Measurements from ENCODE around the gene TMC5. TPM values are rescaled to one million over a fixed set of nuclear protein-coding genes. Genes with fewer than 3 reads are reported as not detected.
"Not testable (repeated sequence)": the region's sequence is repeated elsewhere in the genome, so short reads cannot be mapped to it uniquely, and the experiment has no call there.

Gene TMC5
- total RNA-seq, 1 experiment from 2014 or later = not detected

GRCh38 chr16:19397373-19397772 is 20.3 kb upstream of the TMC5 start:
- DNase-seq (ENCODE audit: low read depth) = not testable (repeated sequence)

DNA sequence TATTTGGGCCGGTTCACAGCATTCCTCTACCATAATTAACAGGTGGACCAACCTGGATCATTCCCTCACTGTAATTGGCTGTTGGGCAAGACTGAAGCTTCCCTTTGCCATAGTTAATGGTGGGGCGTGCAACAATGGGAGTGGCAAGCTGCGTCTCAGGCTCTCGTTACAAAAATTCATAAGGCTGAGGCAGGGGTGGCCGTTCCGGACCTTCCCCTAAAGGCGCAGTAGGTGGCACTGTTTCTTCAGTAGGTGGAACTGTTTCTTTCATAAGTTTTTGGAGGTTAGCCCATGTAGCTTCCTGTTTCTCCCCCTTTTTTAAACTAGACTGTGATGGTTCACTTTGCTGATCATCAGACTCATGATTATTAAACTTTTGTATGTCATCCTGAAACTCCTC is 17.0 kb upstream of the TMC5 start:
- DNase-seq (ENCODE audit: low read depth) = peak; percentile 43

GRCh38 chr16:19406891-19407491 is 10.7 kb upstream of the TMC5 start:
- DNase-seq (ENCODE audit: low read depth) = no peak

DNA sequence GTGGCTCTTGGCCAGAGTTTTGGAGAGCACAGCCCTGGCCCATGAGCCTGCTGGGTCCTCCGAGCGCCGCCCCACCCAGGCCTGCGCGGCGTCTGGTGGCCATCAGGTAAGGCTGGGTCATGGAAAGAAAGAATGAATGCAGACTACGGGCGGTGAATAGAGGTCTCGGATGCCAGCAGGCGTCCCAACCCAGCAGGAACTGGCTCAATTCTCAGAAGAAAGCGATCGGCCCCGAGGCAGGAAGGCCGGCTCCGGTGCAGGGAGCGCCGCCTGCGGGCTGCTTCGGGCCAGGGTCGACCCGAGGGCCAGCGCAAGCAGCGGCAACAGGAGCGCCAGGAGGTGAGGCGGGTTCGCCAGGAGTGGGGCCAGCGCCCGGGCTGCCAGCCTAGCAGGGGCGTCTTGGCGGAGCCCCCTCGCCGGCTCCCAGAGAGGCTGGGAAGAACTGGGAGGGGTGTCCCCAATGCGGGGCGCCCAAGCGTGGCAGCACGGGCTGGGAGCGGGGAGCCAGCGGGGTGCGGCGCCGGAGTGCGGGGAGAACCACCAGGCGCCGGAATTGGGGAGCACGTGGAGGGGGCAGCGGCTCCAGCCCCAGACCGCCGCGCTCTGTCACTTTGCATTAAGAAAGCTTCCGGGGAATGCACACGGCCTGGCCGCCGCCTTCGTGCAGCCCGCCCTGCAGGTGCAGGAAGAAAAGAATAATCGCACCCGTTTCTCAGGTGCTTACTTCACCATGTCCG is 7.1 kb upstream of the TMC5 start:
- DNase-seq (ENCODE audit: low read depth) = no peak

DNA sequence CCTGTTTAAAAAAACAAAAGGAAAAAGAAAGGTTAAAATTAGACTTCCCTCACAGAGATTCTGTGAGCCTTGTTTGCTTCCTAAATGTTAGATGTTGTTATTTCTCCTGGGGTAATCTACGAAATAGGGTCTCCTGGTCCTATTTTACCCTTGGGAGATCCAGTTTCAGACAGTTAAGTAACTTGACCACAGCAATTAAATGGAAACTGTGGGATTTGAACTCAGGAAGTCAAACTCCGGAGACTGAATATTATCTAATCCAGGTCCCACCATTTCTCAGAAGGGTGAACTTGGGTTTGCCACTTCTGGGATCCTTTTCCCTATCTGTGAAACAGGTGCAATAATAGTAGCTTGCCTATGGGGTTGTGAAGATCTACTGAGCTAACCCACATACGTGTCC is 6.4 kb upstream of the TMC5 start:
- DNase-seq (ENCODE audit: low read depth) = no peak

DNA sequence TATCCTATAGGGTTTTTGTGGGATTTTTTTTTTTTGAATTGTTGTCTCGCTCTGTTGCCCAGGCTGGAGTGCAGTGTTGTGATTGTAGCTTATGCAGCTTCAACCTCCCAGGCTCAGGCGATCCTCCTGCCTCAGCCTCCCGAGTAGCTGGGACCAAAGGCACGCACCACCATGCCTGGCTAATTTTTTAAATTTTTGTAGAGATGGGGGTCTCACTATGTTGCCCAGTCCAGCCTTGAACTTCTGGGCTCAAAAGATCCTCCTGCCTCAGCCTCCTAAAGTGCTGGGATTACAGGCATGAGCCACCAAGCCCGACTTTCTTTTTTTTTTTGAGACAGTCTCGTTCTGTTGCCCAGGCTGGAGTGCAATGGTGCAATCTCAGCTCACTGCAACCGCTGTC is 5.6 kb upstream of the TMC5 start:
- DNase-seq (ENCODE audit: low read depth) = not testable (repeated sequence)

DNA sequence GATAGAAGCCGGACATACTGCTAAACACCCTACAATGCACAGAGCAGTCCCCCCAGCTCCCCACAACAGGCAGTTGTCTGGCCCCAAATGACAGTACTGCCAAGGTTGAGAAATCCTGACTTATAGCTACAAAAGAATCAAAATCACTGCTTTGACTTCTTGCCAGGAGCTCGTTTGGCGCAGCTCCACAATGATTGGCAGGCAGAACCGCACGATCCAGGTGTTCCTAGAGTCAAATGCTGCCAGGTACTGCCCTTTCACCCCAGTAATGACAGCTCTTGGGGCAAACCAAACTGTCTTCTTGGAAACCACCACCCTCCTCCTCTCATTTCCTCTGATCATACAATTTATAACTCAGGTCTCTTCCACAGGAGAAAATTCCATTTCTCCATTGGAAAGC is 2.2 kb upstream of the TMC5 start:
- no peak for DNase-seq (ENCODE audit: low read depth)

DNA sequence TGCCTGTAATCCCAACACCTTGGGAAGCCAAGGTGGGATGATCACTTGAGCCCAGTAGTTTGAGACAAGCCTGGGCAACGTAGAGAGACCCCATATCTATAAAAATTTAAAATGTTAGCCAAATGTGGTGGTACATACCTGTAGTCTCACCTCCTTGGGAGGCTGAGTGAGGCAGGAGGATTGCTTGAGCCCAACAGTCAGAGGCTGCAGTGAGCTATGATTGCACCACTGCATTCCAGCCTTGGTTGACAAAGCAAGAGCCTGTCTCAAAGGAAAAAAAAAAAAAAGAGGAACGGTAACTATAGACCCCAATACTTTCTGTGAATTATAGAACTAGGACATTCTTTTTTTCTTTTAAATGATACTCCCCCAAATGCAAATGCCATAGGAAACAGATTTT is 1.8 kb upstream of the TMC5 start:
- no peak for DNase-seq (ENCODE audit: low read depth)

- no peak for DNase-seq (ENCODE audit: low read depth)
Observed at GRCh38 chr16:19418200-19418599, 517 bp downstream of the TMC5 start.

DNA sequence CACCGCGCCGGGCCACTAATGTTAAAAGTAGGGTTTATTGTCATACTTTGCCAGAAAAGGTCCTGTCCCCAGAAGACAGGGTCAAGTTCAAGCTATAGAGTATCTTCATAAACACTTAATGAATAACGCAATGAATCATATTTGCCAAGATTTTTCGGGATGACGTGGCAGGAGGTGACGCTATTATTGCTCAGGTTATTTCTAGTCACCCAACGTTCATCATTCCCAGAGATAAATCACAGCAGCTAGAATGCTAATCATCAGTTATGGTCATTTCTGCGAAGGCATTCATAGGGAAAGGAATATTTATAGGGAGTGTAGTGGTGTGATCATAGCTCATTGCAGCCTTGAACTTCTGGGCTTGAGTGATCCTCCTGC is 2.0 kb downstream of the TMC5 start:
- DNase-seq (ENCODE audit: low read depth) = peak; percentile 85

- DNase-seq (ENCODE audit: low read depth) = no peak
Observed at GRCh38 chr16:19424478-19424877, 6.8 kb downstream of the TMC5 start.

DNA sequence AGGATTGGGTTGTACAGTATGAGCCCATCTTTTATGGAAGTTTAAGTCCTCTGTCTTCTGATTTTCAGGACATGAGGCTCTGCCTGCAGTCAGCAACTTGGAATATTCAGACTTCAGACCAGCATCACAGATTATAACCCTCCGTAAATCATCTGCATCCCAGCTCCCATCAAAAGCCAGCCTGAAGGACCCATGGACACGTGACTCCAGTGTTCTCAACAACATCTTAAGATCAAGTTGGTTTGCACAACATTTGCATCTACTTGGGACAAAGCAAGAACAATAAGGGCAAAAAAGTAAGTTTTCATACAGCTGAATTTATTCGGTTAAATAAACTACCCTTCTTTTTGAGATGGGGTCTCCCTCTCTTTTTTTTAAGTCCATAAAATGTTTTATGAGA is 12.7 kb downstream of the TMC5 start:
- DNase-seq (ENCODE audit: low read depth) = no peak

DNA sequence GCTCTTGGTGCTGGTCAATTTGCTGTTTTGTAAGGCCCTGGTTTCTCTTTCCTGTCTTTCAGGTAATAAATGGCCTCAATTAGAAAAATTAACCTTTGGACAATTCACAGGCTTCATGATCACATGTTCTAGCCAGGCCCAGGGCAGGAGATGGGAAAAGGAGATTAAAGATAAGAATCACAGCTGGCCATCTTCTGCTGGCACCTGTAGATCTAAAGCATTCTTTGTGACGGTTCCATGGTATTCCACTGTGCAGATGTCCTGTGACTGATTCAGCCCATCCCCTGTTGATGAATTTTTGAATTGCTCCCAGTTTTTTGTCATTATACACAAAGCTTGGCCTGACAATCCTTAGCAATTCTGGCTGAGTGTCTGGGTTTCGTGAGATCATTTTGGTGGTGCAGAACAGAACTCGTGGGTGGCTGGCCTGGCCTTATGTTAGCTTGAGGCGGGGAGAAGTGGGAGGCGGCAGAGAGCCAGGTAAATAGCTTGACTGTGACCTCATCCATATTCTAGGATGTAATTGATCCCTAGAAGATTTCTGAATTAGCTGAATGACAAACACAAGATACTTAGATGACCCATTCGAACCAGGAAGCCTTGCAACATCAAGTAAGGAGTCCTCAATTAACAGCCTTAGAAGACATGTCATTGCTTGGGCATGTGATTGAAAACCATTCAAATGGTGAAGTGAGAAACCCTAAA is 14.1 kb downstream of the TMC5 start:
- no peak for DNase-seq (ENCODE audit: low read depth)

DNA sequence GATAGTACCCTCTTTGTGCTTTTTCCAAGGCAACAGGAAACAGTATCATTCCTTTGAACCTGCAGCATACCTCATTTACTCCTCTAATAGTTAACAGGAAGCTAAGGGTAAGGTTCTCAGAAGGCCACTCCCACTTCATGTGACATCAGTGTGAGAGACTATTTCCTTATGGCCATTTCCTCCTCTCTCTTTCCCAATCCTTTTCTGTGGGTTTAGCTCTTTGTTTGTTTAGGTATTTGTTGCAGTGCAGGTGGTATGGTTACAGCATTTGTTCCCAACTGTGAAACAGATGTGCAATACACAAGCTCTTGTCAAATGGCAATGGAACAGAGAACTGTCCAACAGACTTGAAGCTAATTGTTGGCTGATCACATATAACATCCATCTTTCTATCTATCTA is 14.7 kb downstream of the TMC5 start:
- peak; percentile 15 for DNase-seq (ENCODE audit: low read depth)

GRCh38 chr16:19434584-19434983 is 16.9 kb downstream of the TMC5 start:
- DNase-seq (ENCODE audit: low read depth) = no peak

- no peak for DNase-seq (ENCODE audit: low read depth)
Observed at GRCh38 chr16:19436540-19436939, 18.9 kb downstream of the TMC5 start.

DNA sequence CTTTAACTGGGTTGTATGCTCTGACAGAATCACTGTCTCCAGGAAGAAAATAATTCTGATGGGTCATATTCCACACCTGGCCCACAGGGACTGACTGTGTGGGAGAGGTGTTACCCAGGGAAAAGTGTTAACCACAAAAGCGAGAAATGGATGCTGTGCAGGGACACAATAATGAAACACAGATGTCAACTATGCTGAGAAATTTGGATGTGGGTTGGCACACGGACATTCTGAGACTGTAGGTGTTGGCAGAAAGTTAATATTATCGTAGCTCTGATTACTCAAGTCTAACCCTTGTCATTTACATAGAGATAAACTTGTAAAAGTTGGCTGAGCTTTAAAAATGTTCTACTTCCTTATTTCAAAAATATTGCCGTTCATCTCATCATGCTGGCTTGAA is 19.6 kb downstream of the TMC5 start:
- no peak for DNase-seq (ENCODE audit: low read depth)

GRCh38 chr16:19438739-19439138 is 21.1 kb downstream of the TMC5 start:
- no peak for DNase-seq (ENCODE audit: low read depth)

- DNase-seq (ENCODE audit: low read depth) = no peak
Observed at GRCh38 chr16:19439483-19439882, 21.8 kb downstream of the TMC5 start.

DNA sequence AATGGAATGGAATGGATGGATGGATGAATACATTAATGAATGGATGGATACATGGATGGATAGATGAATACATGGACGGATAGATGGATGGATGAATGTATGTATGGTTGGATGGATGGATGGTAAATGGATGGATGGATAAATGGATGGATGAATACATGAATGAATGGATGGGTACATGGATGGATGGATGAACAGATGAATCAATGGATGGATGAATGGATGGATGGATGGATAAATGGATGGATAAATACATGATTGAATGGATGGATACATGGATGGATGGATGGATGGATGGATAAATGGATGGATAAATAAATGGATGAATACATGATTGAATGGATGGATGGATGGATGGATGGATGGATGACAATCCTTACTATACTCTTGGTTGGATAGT is 26.0 kb downstream of the TMC5 start:
- no peak for DNase-seq (ENCODE audit: low read depth)

GRCh38 chr16:19446300-19446846 is 28.7 kb downstream of the TMC5 start:
- no peak for DNase-seq (ENCODE audit: low read depth)

DNA sequence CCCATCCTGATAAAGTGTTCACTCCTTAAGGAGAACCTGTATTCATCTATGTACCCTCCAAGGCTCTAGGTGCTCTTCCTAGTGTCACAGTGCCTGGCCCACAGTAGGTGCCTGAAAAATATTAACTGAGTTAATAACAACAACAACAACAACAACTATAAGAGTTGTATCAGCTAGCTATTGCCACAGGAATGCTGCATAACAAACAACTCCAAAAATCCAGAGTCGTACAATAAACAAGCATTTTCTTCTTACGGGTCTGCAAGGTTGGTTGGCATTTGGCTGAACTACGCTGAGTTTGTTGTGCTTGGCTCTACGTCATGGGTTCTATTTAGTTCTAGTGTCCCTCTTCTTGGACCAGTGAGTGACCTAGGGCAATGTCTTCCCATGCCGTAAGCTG is 29.2 kb downstream of the TMC5 start:
- no peak for DNase-seq (ENCODE audit: low read depth)

GRCh38 chr16:19450186-19450585 is 32.5 kb downstream of the TMC5 start:
- DNase-seq (ENCODE audit: low read depth) = no peak
